NCI-H1417 (cell line): Measurements from ENCODE around the gene CCDC154.

Source experiments
- DNase-seq, 3 experiments: peaks; one replicate each; lab custom pipeline; 2025; lab: John Stamatoyannopoulos, UW

Gene CCDC154

DNA sequence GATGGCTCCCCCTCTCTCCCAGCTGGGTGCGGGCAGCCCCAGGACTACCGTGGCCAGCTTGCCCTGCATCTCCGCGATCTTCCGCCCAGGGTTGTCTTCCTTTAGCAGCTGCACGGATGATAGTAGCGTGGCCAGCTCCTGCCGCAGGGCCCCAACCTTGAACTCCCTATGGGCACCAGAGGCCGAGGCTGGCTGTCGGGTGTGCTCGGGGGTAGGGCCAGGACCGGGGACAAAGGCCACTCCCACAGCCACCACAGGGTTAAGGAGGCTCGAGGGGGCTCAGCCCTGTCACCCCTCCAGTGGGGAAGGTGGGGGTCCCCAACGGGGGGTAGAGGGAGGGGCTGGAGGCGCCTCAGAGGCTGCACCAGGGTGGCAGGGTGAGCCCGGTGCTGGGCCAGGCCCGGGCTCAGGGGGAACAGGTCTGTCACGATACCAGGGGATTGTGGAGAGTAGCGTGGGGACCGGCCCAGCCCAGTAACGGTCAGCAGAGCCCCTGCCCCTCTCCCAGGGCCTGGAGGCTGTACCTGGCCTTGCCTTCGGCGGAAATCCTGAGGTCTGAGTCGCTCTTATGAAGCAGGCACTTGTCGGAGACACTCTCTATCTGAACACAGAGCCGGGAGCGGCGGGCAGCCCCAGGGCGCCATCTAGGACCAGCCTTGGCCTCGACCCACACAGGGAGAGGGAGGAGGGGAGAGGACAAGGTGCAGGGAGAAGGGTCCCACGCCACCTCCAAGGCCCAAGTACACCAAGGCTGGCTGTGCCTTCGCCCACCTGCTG is 8.2 kb downstream of the CCDC154 start:
- no peak for DNase-seq

- no peak for DNase-seq
Measured at GRCh38 chr16:1434644-1435592, 9.4 kb downstream of the CCDC154 start.

DNA sequence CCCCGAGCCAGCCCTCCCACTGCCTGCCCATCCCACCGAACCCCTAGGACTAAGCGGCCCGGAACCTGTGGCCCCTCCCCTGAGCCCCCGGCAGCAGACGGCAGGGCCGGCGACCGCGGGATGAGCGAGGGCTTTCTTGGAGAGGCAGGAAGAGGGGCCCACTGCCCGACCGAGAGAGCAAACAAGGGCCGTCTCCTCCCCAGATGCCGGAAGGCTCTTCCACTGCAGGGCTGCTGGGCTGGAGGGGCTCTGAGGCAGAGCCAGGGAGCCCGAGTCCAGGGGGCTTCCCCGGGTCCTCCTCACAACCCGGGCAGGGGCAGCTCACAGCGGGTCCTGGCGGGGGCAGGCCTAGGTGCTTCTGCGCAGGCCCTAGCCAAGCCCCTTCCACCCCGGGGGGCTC is 10.6 kb downstream of the CCDC154 start:
- DNase-seq: peak in 1 of 3 experiments; percentile 47

DNA sequence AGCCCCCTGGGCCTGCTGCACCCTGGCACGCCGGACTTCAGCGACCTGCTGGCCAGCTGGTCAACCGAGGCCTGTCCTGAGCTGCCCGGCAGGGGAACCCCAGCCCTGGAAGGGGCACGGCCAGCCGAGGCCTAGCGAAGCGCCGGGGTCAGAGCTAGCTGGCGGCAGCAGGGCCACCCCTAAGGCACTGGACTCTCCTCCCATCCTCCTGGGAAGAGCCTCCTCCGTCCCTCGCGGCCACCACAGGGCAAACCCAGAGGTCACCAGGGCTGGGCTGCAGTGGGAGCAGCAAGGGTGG is 11.1 kb downstream of the CCDC154 start:
- no peak for DNase-seq

DNA sequence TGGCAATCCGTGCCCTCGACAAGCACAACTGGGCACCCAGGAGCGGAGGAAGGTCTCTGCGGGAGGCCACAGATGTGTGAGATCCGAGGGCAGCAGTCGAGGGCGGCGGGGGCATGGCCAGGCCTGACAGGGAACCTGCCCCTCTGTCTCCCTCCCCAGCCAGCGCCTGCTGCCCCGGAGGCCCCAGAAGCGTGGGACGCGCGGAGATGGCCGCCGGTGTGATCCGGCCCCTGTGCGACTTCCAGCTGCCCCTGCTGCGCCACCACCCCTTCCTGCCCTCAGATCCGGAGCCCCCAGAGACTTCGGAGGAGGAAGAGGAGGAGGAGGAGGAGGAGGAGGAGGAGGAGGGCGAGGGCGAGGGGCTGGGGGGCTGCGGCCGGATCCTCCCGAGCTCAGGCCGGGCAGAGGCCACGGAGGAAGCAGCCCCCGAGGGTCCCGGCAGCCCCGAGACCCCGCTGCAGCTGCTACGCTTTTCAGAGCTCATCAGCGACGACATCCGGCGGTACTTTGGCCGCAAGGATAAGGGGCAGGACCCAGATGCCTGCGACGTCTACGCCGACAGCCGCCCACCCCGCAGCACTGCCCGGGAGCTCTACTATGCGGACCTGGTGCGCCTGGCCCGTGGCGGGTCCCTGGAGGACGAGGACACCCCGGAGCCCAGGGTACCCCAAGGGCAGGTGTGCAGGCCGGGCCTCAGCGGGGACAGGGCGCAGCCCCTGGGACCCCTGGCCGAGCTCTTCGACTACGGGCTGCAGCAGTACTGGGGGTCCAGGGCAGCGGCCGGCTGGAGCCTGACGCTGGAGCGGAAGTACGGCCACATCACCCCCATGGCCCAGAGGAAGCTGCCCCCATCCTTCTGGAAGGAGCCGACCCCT is 11.7 kb downstream of the CCDC154 start:
- DNase-seq: no peak

- DNase-seq: no peak
Measured at GRCh38 chr16:1431497-1432270, 12.7 kb downstream of the CCDC154 start.

DNA sequence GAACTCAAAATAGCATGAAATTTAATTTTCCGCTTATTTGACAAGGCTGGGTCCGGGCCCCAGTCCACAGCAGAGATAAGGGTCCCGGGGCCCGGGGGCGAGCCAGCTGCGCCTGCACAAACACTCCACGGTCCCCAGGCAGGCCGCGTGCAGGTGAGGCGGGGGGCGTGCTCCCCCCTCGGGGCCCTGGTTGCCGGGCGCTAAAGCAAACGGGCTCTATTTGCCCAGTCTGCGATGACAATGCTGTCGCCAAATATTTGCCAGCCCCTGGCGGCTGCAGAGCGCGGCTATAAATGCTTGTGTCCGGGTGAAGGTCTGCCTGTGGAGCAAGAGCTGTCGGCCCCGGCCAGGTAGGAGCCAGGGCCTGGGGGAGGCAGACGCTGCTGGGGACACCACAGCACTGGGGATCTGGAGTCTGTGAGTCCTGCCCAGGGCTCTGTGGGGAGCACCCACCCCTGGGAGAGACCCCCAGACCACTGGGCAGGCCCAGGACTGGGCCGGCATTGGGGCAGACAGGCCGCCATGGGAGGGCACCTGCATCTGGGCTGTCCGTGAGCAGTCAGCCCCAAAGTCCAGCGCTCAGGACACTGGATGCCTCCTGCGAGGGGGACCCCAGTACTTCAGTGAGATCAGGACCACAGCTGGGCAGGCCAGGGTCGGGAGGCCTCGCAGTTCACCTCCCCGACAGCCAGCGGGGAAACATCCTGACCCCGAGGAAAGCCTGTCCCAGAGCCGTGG is 13.4 kb downstream of the CCDC154 start, which contains the start of gene PERCC1:
Gene PERCC1, plus strand, starts transcription at position 320 of the 738 bp plus-strand sequence. CDS start 1,516 bp downstream, outside the sequence.
- DNase-seq: peak; percentile 88 to 93 (median 93)

GRCh38 chr16:1430214-1430758 is 14.1 kb downstream of the CCDC154 start:
- no peak for DNase-seq

DNA sequence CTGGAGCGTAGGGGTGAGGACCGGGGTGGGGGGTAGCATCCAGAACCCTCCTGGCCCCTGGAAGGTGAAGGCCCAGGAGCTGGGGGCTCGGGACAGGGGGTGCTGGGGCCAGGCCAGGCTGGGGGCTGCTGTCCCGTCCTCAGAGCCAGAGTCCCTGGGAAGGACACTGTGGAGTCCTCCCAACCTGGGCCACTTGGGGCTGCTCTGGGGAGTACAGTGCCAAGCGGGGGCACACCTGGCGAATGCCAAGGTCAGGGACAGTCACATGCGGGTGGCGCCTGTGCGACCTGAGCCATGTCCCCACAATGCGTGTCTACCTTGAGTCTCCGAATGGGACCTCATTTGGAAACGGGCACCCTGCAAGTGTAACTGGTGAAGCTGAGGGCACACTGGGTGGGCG is 14.7 kb downstream of the CCDC154 start:
- no peak for DNase-seq

- no peak for DNase-seq
Measured at GRCh38 chr16:1429012-1429411, 15.3 kb downstream of the CCDC154 start.

GRCh38 chr16:1428511-1428910 is 15.8 kb downstream of the CCDC154 start:
- no peak for DNase-seq

- DNase-seq: peak in 1 of 3 experiments; percentile 28
Measured at GRCh38 chr16:1427473-1428461, 16.6 kb downstream of the CCDC154 start.

GRCh38 chr16:1426734-1427471 is 17.5 kb downstream of the CCDC154 start:
- DNase-seq: peak; percentile 38 to 94 (median 65)

DNA sequence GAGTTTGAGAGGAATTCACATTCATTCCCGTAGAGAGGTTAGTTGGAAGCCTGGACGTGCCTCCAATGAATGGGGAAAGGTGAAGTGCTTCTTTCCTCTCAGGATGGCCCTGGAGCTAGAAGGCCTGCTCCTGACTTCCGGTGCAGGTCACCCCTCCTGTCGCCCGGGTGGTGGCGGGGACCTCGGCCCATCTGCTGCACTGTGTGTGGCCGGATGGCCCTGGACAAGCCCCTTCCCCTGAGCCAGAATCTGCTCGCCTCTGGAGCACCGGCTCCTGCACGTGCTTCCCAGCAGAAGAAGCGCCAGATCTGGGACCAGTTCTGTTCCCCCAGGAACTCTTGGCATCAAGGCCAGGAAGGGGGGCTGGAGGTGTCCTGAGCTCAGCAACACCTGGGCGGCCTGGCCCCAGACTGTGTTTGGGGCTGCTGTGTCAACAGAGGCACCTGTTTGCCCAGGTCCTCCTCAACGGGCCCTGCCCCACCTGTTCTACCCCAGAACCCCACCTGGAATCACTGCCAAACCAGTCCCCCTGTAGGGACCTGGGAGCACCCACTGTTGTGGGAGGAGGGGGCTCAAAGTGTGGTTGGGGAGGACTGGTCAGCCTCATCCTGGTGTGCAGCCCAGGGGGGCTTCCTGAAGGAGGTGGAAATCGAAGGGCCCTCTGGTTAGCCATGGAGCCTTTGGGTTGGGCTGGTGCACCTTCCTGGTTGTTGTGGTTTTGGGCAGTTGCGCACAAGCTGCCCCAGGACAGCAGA is 18.6 kb downstream of the CCDC154 start:
- DNase-seq: no peak

DNA sequence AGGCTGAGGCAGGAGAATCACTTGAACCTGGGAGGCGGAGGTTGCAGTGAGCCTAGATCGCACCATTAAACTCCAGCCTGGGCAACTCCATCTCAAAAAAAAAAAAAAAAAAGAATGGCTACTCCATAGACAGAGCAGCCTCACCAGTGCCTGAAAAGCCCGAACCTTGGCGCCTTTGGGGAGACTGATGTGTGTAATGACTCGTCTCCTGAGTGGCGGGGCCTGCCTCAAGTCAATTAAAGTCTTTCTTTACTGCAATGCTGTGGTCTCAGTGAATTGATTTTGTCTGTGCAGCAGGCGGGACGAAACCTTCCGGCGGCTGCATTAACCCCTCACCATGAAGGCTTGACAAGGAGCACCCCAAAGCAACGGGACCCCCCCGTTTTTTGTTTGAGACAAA is 20.3 kb downstream of the CCDC154 start:
- peak in 1 of 3 experiments; percentile 47 for DNase-seq

DNA sequence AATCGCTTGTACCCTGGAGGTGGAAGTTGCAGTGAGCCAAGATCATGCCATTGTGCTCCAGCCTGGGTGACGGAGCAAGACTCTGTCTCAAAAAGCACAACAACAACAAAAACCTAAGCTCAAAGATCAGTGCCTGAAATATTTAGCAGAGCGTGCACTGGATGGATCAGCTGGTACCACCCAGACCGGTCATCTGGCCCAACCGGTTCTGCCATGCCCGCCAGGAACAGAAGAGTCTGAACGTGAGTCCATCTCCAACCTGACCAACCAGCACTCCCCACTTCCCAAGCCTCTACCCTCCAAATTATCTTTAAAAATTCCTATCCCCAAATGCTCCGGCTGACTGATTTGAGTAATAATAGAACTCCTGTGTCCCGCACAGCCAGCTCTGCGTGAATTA is 22.3 kb downstream of the CCDC154 start:
- DNase-seq: no peak

- DNase-seq: no peak
Measured at GRCh38 chr16:1420111-1420539, 24.2 kb downstream of the CCDC154 start.
